NCI-H1930 (cell line): ENCODE measurements around the gene PLB1.

Experiments
- DNase-seq, 2 experiments: peaks; one replicate each; lab custom pipeline; 2025; lab: John Stamatoyannopoulos, UW

The PLB1 gene

DNA sequence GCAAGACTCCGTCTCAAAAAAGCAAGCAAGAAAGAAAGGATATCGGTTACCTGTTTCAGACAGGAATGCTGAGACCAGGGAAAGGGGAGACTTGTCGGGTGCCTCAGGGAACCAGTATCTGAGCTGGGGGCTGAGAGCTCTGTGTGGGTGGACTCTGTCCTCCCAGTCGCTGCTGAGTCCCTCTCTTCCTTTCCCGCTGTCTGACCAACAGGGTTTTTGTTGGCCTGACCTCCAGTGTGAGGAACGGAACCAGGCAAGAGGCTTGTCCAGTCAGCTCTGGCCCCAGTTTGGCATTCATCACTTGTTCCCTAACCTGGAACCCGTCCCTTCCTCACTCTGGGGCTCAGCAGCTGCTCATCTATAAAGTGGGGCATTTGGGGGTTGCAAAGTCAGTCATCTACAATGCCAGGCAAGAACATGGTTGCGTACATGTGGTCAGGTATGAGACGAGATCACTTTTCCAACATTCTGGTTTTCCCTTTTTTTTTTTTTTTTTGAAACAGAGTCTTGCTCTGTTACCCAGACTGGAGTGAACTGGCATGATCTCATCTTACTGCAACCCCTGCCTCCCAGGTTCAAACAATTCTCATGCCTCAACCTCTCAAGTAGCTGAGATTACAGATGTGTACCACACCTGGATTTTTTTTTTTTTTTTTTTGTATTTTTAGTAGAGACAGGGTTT lies 116.4 kb downstream of the PLB1 start:
- no peak for DNase-seq

DNA sequence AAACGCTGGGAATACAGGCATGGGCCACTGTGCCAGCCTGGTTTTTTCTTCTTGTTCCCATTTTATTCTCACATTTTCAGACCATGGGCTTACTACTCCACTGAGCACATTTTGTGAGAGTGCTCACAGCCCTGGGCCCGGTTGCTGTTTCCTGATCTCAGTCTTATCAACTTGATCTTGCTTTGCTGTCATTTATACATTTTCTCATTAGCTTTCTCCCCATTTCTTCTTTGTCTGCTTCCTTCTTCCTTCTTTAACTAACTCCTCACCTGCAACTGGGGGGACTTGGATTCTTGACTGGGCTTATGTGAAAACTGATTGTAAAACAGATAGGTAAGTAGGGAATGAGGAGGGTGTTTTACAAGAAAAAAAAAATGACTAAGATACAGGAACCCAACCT lies 117.3 kb downstream of the PLB1 start:
- DNase-seq, result no peak

GRCh38 chr2:28613633-28614501 lies 118.0 kb downstream of the PLB1 start:
- no peak for DNase-seq

DNA sequence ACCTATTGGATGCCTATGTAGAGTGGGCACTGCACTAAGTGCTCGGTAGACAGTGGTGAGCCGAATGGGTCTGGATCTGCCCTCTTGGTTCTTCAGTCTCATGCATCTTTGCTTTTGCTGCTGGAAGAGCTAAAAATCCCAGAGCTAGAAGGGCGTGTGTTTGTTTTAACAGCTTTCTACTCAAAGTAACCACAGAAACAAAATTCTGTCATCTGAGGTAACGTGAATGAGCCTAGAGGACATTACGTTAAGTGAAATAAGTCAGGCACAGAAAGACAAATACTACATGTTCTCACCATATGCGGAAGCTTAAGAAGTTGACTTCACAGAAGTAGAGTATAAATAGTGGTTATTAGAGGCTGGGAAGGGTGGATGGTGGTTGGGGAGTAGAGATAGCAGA lies 119.8 kb downstream of the PLB1 start:
- DNase-seq, result no peak

DNA sequence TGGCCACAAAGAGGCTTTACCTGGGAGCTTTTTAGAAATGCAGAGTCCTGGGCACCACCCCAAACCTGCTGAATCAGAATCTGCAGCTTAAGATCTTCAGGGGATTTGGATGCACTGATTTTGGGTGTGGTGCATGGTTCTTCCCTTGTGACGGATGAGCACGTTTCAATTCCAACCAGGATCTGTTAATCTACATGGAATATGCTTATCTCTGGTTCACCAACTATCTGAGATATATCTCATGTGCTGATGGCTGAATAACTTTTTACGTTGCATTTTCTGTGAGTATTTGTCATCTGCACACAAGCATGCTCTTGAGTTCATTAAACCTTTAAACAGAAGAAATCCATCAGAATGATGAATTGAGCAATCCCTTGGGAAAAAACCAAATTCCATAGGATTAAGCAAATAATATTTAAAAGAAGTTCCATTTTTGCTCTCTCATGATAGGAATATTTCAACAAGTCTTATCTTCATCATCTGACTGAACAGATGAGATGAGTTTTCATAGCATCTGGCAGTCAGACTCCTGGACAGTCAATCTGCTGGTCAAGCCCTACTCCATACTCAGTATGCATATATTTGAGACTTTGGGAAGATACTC lies 120.6 kb downstream of the PLB1 start:
- no peak for DNase-seq

DNA sequence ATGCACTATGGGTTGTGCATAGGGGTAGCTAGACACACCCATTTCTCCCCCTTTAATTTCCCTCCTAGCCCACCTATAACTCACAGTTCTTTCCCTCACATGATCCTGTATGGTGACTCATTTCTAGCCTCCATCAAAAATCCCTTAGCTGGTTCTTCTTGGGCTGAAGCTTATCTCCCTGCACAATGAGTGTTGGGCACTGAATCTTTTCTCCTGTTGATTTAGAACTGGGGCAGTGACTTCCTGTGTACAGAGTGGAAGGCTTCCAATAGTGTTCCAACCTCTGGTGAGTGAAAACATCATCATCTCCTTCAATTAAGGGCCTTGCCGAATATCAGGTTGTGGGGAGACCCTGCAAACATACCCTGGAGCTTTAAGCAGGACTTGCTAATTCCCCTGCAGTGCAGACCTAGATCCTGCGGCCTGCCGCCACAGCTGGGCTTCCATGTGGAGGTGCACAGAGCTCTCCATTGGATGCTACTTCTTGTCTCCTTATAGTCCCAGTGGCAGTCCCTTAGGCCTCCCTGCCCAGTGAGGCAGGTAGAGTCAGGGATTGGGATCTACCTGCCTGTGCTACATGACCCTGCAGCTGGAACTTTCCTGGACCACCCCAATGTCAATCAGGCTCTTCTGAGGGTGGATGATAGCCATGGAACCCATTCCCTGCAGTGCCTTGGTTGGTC lies 121.8 kb downstream of the PLB1 start:
- no peak for DNase-seq

GRCh38 chr2:28618221-28619141 lies 122.6 kb downstream of the PLB1 start:
- no peak for DNase-seq

GRCh38 chr2:28619213-28620196 lies 123.6 kb downstream of the PLB1 start:
- DNase-seq, result no peak

GRCh38 chr2:28620291-28620793 lies 124.5 kb downstream of the PLB1 start:
- DNase-seq, result no peak

DNA sequence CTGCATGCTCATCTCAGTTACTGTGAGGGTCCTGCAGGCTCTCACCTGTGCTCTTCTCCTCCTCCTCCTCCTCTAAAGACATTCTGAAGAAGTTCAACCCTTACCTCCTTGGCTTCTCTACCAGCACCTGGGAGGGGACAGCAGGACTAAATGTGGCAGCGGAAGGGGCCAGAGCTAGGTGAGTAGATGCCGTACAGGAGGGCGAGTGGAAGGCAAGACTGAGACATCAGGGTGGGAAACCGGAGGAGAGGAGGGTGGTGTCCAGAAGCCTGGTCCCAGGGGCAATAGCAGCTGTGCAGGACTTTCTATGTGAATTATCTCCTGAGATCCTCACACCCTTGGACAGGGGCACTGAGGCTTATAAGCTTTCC lies 124.9 kb downstream of the PLB1 start:
- DNase-seq, result no peak

- no peak for DNase-seq
These were observed 125.6 kb downstream of the PLB1 start for GRCh38 chr2:28621172-28622100.

- DNase-seq, result no peak
These were observed 126.2 kb downstream of the PLB1 start for GRCh38 chr2:28622101-28622499.

GRCh38 chr2:28623582-28624405 lies 127.9 kb downstream of the PLB1 start:
- no peak for DNase-seq

DNA sequence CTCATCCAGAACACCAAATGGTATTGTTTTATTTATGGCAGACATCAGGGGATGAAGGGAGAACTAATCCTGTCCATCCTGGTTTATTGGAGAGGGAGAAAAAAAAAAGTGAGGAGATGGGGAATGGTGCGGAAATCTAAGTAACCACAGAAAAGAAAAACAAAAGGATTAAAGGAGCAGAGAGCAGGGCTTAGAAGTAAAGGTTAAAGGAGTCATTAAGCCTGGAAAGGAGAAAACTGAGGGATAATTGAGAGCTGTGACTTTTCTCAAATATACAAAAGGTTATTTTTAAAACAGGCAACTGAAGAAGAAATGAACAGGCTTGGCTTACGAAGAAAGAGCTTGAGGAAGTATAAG lies 128.6 kb downstream of the PLB1 start:
- no peak for DNase-seq

DNA sequence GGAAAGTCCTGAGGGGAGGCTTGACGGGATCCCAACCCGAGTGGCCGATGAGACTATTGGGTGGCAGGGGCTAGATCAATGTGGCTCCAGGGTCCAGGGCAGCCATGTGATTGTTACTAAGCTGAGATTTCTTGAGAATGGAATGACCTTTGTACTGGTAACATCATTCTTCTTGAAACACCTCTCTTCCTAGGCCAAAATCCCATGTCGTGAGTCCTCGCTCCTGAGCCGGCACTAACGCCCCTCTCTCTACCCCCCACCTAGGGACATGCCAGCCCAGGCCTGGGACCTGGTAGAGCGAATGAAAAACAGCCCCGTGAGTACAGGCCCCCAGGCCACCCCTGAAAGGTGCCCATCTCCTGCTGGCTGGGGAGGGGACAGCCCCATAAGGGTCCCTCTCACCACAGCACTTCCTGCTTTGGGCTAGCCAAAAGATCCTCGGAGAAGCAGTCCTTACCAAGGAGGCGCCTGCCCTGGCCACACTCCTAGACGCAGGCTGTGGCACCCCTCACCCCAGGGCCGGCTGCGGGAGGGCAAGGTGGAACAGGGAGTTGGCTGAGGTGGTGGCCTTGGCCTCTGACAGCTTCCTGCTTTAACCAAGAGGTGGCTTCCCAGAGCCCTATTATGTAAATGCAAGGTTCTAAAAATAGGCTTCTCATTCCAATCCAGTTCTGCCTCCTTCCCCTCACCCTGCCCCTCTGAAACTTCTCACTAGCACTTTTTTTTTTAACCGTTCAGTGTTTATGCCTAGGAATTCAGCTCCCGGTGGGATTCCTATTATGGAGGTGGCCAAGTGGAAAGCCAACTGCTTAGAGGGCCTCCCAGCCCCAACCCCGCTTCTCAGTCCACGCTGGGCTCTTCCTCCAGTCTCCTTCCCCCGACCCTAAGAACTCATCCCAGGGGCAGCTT lies 129.2 kb downstream of the PLB1 start:
- no peak for DNase-seq

DNA sequence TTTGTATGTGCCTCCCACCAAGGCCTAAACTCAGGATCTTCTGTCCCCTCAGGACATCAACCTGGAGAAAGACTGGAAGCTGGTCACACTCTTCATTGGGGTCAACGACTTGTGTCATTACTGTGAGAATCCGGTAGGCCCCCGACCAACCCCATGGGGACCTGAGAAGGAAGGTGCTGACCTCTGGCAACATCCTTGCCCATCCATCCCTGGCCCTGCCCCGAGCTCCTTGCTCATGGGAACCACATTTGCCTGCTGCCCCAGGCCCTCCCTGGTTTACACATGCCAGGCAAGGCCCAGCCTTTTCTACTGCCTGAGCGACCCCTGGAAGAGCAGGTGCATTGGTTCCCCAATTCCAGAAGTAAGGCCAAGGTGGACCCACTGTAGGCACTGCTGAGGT lies 130.5 kb downstream of the PLB1 start:
- DNase-seq, result no peak

DNA sequence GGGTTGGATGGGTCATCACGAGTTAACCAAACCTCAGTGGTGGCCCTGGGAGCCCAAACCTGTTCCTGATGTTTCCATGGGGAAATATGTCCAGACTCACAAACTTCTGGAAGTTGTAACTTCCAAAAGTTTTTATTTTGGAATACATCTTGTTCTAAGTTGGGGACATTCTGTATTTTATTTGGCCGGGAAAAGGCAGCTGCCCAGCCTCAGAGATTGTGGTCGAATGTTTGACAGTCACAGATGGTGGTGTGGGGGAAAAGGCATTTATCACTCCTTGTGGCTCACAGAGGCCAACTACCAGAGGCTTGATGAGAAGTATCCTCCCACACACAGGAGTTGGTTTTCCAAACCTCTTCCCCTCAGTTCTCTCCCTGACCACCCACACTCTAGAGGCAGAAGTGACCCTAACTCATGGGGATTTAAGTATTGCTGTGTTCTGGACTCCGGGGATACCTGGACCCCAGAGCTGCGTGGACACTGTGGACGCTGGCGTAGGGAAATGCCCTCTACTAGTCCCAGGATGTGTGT lies 131.1 kb downstream of the PLB1 start:
- no peak for DNase-seq
